Activated naive CD8-positive, alpha-beta T cell treated with anti-CD3 and anti-CD28 coated beads, Interleukin-2, amount 10 ng/mL, durations not matched to agents 7 days and 5 days (primary cell): ENCODE results near the gene CSTF1. TPM values are rescaled to one million over a fixed set of nuclear protein-coding genes. Genes with fewer than 3 reads are reported as not detected.
"Not testable (repeated sequence)": the region's sequence is repeated elsewhere in the genome, so short reads cannot be mapped to it uniquely, and the experiment has no call there.

Source experiments
- ATAC-seq: fragments of 150-1000 bp; cut with Tn5 transposase; one replicate; pipeline ENCODE4 v1.10.0; 2021; ENCODE audit warnings: low read depth, moderate library complexity
- POLR2A ChIA-PET: fragments of 350-600 bp; sonication (Branson Sonifier 250); formaldehyde crosslinking; loops from one replicate; lab custom pipeline; 2021; ENCODE audit warnings: antibody characterized with exemption; lab: Charles Lee
- DNase-seq: peaks from one replicate; pipeline ENCODE4 v3.0.0; 2021
- H3K27ac Mint-ChIP-seq: one replicate; pipeline ENCODE4 v1.8.0; 2022; ENCODE audit warnings: mild to moderate bottlenecking, mixed read lengths
- H3K27me3 Mint-ChIP-seq: one replicate; pipeline ENCODE4 v1.8.0; 2022; ENCODE audit warnings: mild to moderate bottlenecking, moderate library complexity, mixed read lengths
- H3K36me3 Mint-ChIP-seq: one replicate; pipeline ENCODE4 v1.8.0; 2021; ENCODE audit warnings: mild to moderate bottlenecking, mixed read lengths
- H3K4me1 Mint-ChIP-seq: one replicate; pipeline ENCODE4 v1.8.0; 2021; ENCODE audit warnings: mixed read lengths
- H3K4me3 Mint-ChIP-seq: one replicate; pipeline ENCODE4 v1.8.0; 2022; ENCODE audit warnings: mild to moderate bottlenecking, moderate library complexity, mixed read lengths
- H3K9me3 Mint-ChIP-seq: one replicate; pipeline ENCODE4 v1.8.0; 2021; ENCODE audit warnings: mixed read lengths
- total RNA-seq, 2 experiments: library from RNA; stranded (reverse); gene quantifications; one replicate each; pipeline ENCODE4 v1.2.3, GENCODE V29; 2021

The CSTF1 gene
- total RNA-seq, 2 experiments from 2014 or later: 55.7 to 58.3 TPM

- Mint-ChIP-seq H3K9me3 (no peaks in the 10 kb centered on the region), H3K36me3 (peaks cover 69% of the 10 kb centered on the region), H3K4me1 (peaks cover 41% of the 10 kb centered on the region), H3K27ac (no peak overlapping the region), H3K27me3 (no peaks in the 10 kb centered on the region), H3K4me3 (no peak overlapping the region)
- POLR2A ChIA-PET: interaction anchor here (1.5 kb wide), 1 partner anchor 14 kb away, joined by 3 read pairs; the partner anchor contains the start of genes AURKA and CSTF1
- DNase-seq: no peak
- no peak for ATAC-seq
Measured at GRCh38 chr20:56378386-56378785, 14.1 kb upstream of the CSTF1 start.

DNA sequence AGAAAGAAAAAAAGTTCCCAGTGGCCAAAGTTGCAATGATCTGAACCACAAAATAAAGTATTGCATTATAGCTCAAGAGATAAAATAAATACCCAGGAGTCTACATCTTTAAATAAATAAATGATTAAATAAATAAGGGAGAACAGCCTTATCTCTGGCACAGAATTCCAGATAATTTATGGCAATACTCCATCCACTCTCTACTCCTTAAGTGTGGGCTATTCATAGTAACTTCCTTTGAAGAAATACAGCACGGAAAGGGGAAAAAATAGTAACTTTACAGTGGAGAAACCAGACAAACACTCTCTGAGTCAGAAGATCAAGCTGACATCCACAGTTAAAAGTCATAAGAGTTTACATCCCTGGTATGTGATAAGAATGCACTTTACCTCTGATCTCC lies 12.1 kb upstream of the CSTF1 start:
- POLR2A ChIA-PET: no interaction called here
- DNase-seq: no peak
- Mint-ChIP-seq H3K27ac (no peak overlapping the region), H3K4me1 (peaks cover 50% of the 10 kb centered on the region), H3K36me3 (peaks cover 68% of the 10 kb centered on the region), H3K27me3 (no peaks in the 10 kb centered on the region), H3K4me3 (no peak overlapping the region), H3K9me3 (no peaks in the 10 kb centered on the region)
- no peak for ATAC-seq

GRCh38 chr20:56381501-56381900 lies 10.9 kb upstream of the CSTF1 start:
- no peak overlapping the region for H3K4me3 Mint-ChIP-seq
- H3K27me3 Mint-ChIP-seq: no peaks in the 10 kb centered on the region
- DNase-seq (no peak), ATAC-seq (no peak)
- H3K4me1 Mint-ChIP-seq: peaks cover 50% of the 10 kb centered on the region
- POLR2A ChIA-PET: no interaction called here
- no peak overlapping the region for H3K27ac Mint-ChIP-seq
- no peaks in the 10 kb centered on the region for H3K9me3 Mint-ChIP-seq
- H3K36me3 Mint-ChIP-seq: peaks cover 63% of the 10 kb centered on the region

- Mint-ChIP-seq H3K4me1 (peaks cover 49% of the 10 kb centered on the region), H3K27ac (peak overlapping the region; percentile 15), H3K36me3 (peaks cover 59% of the 10 kb centered on the region), H3K9me3 (no peaks in the 10 kb centered on the region), H3K4me3 (no peak overlapping the region), H3K27me3 (no peaks in the 10 kb centered on the region)
- POLR2A ChIA-PET: interaction anchor here (1.3 kb wide), 1 partner anchor 9 kb away, joined by 6 read pairs; the partner anchor contains the start of genes AURKA and CSTF1
- DNase-seq (no peak), ATAC-seq (no peak)
Measured at GRCh38 chr20:56382696-56383095, 9.7 kb upstream of the CSTF1 start.

GRCh38 chr20:56383334-56383733 lies 9.1 kb upstream of the CSTF1 start:
- no peak for DNase-seq
- Mint-ChIP-seq H3K4me3 (no peak overlapping the region), H3K36me3 (peaks cover 58% of the 10 kb centered on the region), H3K27me3 (no peaks in the 10 kb centered on the region), H3K9me3 (no peaks in the 10 kb centered on the region), H3K27ac (no peak overlapping the region), H3K4me1 (peaks cover 48% of the 10 kb centered on the region)
- POLR2A ChIA-PET: interaction anchor here (1.3 kb wide), 1 partner anchor 8 kb away, joined by 6 read pairs; the partner anchor contains the start of genes AURKA and CSTF1
- no peak for ATAC-seq

GRCh38 chr20:56385130-56385529 lies 7.3 kb upstream of the CSTF1 start:
- Mint-ChIP-seq H3K27ac (peak overlapping the region; percentile 8), H3K9me3 (no peaks in the 10 kb centered on the region), H3K4me3 (no peak overlapping the region), H3K36me3 (peaks cover 62% of the 10 kb centered on the region), H3K27me3 (no peaks in the 10 kb centered on the region), H3K4me1 (peaks cover 54% of the 10 kb centered on the region)
- ATAC-seq (no peak), DNase-seq (no peak)
- POLR2A ChIA-PET: no interaction called here

- Mint-ChIP-seq H3K9me3 (no peaks in the 10 kb centered on the region), H3K4me1 (peaks cover 54% of the 10 kb centered on the region), H3K27me3 (no peaks in the 10 kb centered on the region), H3K36me3 (peaks cover 62% of the 10 kb centered on the region), H3K4me3 (no peak overlapping the region), H3K27ac (no peak overlapping the region)
- POLR2A ChIA-PET: no interaction called here
- no peak for ATAC-seq
- DNase-seq: no peak
Measured at GRCh38 chr20:56386219-56386618, 6.2 kb upstream of the CSTF1 start.

GRCh38 chr20:56388882-56389281 lies 3.6 kb upstream of the CSTF1 start:
- Mint-ChIP-seq H3K9me3 (no peaks in the 10 kb centered on the region), H3K4me1 (peaks cover 46% of the 10 kb centered on the region), H3K27ac (peak overlapping the region; percentile 3), H3K36me3 (peaks cover 48% of the 10 kb centered on the region), H3K4me3 (no peak overlapping the region), H3K27me3 (no peaks in the 10 kb centered on the region)
- POLR2A ChIA-PET: no interaction called here
- ATAC-seq: no peak
- DNase-seq: no peak

DNA sequence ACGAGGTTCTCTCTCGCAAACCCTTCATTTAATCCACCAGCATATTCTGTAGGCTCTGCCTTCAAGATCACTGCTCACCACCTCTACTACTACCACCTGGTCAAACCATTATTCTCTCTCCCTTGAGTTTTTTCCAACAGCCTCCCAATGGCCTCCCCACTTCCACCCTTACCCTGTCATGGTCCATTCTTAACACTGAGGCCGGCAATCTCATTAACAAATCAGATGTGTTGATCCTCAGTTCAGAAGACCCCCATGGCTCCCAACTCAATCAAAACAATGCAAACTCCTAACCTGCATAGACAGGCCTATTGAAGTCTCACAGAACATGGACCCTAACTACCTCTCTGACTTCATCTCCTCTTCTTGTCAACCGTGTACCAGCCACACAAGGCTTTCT lies 2.6 kb upstream of the CSTF1 start:
- Mint-ChIP-seq H3K9me3 (no peaks in the 10 kb centered on the region), H3K27me3 (no peaks in the 10 kb centered on the region), H3K4me3 (no peak overlapping the region), H3K36me3 (peaks cover 48% of the 10 kb centered on the region), H3K4me1 (peaks cover 44% of the 10 kb centered on the region), H3K27ac (peak overlapping the region; percentile 2)
- no peak for DNase-seq
- no peak for ATAC-seq
- POLR2A ChIA-PET: no interaction called here

DNA sequence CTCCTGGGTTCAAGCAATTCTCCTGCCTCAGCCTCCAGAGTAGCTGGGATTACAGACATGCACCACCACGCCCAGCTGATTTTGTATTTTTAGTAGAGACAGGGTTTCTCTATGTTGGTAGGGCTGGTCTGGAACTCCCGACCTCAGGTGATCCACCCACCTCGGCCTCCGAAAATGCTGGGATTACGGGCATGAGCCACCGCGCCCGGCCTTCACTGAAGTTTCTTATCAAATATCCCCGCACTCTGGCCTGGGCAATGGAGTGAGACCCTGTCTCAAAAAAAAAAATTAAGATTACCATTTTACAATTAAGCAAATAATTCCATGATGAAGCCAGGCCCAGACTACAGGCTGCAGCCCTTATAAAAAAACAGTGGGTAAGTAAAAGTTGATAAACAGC lies 2.0 kb upstream of the CSTF1 start:
- peaks cover 47% of the 10 kb centered on the region for H3K36me3 Mint-ChIP-seq

DNA sequence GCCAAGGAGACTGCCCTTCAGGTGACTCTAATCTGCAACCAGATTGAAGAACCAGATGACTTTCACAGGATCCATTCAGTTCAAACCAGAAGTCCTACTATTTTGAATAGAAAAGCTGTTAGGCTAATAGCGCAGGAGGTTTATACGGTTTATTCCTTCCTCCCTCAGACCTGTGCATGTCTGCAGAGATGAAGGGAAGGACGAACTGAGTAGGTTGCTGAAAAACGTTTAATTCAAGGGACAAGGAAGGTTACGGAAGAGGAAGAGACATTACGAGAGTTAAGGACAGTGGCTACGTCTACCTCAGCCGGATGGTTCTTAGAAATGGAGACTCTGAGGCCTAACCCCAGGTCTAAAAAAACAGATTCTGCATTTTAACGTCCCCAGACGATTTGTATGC lies 1.4 kb upstream of the CSTF1 start:
- no peak overlapping the region for H3K4me3 Mint-ChIP-seq
- H3K27me3 Mint-ChIP-seq: no peaks in the 10 kb centered on the region
- ATAC-seq (no peak), DNase-seq (no peak)
- H3K36me3 Mint-ChIP-seq: peaks cover 50% of the 10 kb centered on the region
- no peak overlapping the region for H3K27ac Mint-ChIP-seq
- no peaks in the 10 kb centered on the region for H3K9me3 Mint-ChIP-seq
- POLR2A ChIA-PET: interaction anchor here (0.8 to 2.8 kb wide), 7 partner anchors 8 to 78 kb away, joined by 3 to 49 read pairs (median 13); partner anchors contain the start of genes CASS4, FAM210B and RTF2
- H3K4me1 Mint-ChIP-seq: peaks cover 42% of the 10 kb centered on the region

More for the DNA sequence above, 2.0 kb upstream of the CSTF1 start:
- peaks cover 44% of the 10 kb centered on the region for H3K4me1 Mint-ChIP-seq
- H3K27ac Mint-ChIP-seq, DNase-seq, H3K27me3 Mint-ChIP-seq, H3K4me3 Mint-ChIP-seq, ATAC-seq, H3K9me3 Mint-ChIP-seq: not testable (repeated sequence)
- POLR2A ChIA-PET: interaction anchor here (2.8 kb wide), 1 partner anchor 32 kb away, joined by 13 read pairs; the partner anchor contains the start of gene FAM210B

DNA sequence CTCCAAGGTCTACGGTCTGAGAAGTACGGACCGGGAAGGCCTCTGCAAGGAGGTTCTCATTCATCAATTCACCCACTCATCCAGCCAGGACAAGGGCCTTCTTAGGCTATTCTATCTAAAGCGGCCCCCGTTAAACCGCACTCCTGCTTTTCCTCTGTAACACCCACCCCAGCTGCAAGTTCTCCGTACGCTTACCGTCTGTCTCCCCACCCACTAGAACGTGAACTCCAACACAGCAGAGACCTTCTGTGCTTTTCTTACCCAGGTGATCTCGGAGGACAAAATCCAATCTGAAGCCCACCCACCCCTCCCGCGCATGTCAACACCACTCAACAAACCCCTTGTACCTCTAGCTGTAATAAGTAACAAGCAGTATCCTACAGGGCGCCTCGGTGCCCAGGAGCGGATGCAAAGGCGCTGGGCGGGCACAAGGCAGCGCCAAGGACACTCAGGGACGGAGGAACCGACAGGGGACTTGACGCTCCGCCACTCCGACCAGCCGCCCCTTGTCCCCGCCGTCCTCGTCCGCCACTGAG lies 781 bp upstream of the CSTF1 start:
- Mint-ChIP-seq H3K4me3 (no peak overlapping the region), H3K36me3 (peaks cover 46% of the 10 kb centered on the region), H3K9me3 (no peaks in the 10 kb centered on the region), H3K4me1 (peaks cover 36% of the 10 kb centered on the region), H3K27me3 (no peaks in the 10 kb centered on the region), H3K27ac (no peak overlapping the region)
- POLR2A ChIA-PET: interaction anchor here (0.7 to 2.8 kb wide), 14 partner anchors 9 to 93 kb away, joined by 3 to 49 read pairs (median 5); partner anchors contain the start of genes CASS4, FAM210B and RTF2
- no peak for DNase-seq
- peak; percentile 40 for ATAC-seq

- Mint-ChIP-seq H3K36me3 (peaks cover 47% of the 10 kb centered on the region), H3K4me3 (no peak overlapping the region), H3K27me3 (no peaks in the 10 kb centered on the region), H3K4me1 (peaks cover 35% of the 10 kb centered on the region), H3K27ac (no peak overlapping the region), H3K9me3 (no peaks in the 10 kb centered on the region)
- DNase-seq (no peak), ATAC-seq (no peak)
- POLR2A ChIA-PET: interaction anchor here (0.7 to 2.8 kb wide), 9 partner anchors 19 to 108 kb away, joined by 3 to 49 read pairs (median 11); partner anchors contain the start of genes CASS4, FAM210B and RTF2
Measured at GRCh38 chr20:56392881-56393482, 537 bp downstream of the CSTF1 start.
